Activated CD4-positive, alpha-beta T cell treated with anti-CD3 and anti-CD28 coated beads, Interleukin-2, amount 10 ng/mL, durations not matched to agents 24 days and 14 days (primary cell): ENCODE data around the gene GPC3. TPM values are rescaled to one million over a fixed set of nuclear protein-coding genes. Genes with fewer than 3 reads are reported as not detected.

Experiments used
- DNase-seq: peaks from one replicate; pipeline ENCODE4 v3.0.0; 2022
- H3K27ac Mint-ChIP-seq: one replicate; pipeline ENCODE4 v1.8.0; 2022; ENCODE audit warnings: mild to moderate bottlenecking, mixed read lengths
- H3K27me3 Mint-ChIP-seq: one replicate; pipeline ENCODE4 v1.8.0; 2022; ENCODE audit warnings: mixed read lengths
- H3K36me3 Mint-ChIP-seq: one replicate; pipeline ENCODE4 v1.8.0; 2022; ENCODE audit warnings: low read depth, mild to moderate bottlenecking, mixed read lengths
- H3K4me1 Mint-ChIP-seq: one replicate; pipeline ENCODE4 v1.8.0; 2021; ENCODE audit warnings: mixed read lengths
- H3K4me3 Mint-ChIP-seq: one replicate; pipeline ENCODE4 v1.8.0; 2022; ENCODE audit warnings: mild to moderate bottlenecking, moderate library complexity, mixed read lengths
- H3K9me3 Mint-ChIP-seq: one replicate; pipeline ENCODE4 v1.8.0; 2021; ENCODE audit warnings: mixed read lengths
- intact Hi-C: fragments of 100-400 bp; cut with micrococcal nuclease; formaldehyde crosslinking; loops from one replicate; pipeline ENCODE4 v1.15.1; 2023
- total RNA-seq: library from RNA; stranded (reverse); gene quantifications from 2 replicates; pipeline ENCODE4 v1.2.3, GENCODE V29; 2022

Gene GPC3
- total RNA-seq, 1 donor from 2014 or later: 0.21 TPM

DNA sequence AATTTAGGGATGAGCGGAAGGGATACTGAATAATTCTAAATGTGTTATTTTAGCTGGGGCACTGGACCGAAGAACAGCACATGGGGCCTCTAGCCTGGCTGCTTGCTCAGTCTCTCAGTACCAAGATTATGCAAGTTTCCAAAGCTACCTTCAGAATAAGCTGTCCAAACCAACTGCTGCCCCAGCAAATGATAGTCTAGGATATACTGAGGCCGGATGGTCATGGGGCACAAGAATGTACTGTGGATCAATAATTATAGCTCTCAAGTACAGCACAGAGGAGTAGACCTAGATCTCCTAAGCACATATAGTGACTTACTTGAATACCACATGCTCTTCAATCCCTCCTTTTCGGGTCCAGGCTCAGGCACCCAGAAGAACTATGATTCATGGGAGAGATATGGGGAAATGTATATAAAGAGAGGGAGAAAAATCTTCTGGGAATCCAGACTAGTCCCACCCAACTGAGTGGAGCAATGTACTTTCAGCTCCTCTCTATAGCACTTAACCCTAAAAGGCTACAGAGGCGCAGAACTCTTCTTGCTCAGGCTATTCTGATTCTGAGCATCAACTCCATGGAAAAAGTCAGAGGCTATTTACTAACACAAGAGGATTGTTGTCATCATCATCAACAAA, 409.8 kb downstream of the GPC3 start:
- H3K27me3 Mint-ChIP-seq: no peaks in the 10 kb centered on the region
- no peak overlapping the region for H3K4me3 Mint-ChIP-seq
- H3K27ac Mint-ChIP-seq: no peak overlapping the region
- no peaks in the 10 kb centered on the region for H3K36me3 Mint-ChIP-seq
- H3K9me3 Mint-ChIP-seq: no peaks in the 10 kb centered on the region
- DNase-seq: no peak
- intact Hi-C loops: no loop called here
- no peaks in the 10 kb centered on the region for H3K4me1 Mint-ChIP-seq

DNA sequence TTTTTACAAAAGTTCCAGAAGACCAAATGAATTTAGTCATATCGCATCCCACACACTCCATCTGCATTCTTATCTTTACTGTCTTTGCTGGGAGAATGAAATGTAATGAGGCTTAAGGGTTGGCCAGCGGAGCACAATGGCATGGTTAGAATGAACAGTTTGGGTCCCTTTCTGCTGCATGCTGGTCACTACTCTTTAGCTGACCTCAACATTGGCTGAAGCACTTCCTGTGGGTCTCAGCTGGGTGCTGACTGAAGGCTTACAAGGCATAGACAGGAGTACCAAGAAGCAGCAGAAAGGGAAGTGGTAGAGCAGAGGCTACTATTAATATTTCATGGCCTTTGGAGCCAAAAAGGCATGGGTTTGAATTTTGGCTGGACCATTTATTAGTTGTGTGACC, 410.7 kb downstream of the GPC3 start:
- intact Hi-C loops: no loop called here
- no peaks in the 10 kb centered on the region for H3K27me3 Mint-ChIP-seq
- no peaks in the 10 kb centered on the region for H3K9me3 Mint-ChIP-seq
- no peaks in the 10 kb centered on the region for H3K36me3 Mint-ChIP-seq
- no peak overlapping the region for H3K4me3 Mint-ChIP-seq
- no peaks in the 10 kb centered on the region for H3K4me1 Mint-ChIP-seq
- no peak for DNase-seq
- no peak overlapping the region for H3K27ac Mint-ChIP-seq

DNA sequence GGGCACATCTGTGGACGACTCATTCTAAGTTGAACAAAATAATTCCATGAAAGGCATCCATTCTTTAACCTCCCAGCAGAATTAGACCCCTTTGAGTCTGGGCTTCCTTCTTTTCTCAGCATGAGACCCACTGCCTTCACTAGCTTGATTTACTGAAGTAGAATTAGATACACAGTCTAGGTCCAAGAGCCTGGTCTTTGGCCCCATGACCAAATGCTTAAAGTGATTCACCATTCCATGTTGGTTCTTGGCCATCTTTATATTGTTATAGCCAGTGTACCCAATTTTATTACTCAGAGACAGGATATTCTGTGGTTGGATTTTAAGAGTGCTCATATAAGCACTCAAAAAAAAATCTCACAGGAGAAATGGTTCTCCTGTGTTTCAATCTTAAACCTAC, 414.8 kb downstream of the GPC3 start:
- H3K27ac Mint-ChIP-seq: no peak overlapping the region
- H3K9me3 Mint-ChIP-seq: no peaks in the 10 kb centered on the region
- no peaks in the 10 kb centered on the region for H3K36me3 Mint-ChIP-seq
- H3K4me1 Mint-ChIP-seq: no peaks in the 10 kb centered on the region
- no peak for DNase-seq
- intact Hi-C loops: no loop called here
- no peaks in the 10 kb centered on the region for H3K27me3 Mint-ChIP-seq
- H3K4me3 Mint-ChIP-seq: no peak overlapping the region

DNA sequence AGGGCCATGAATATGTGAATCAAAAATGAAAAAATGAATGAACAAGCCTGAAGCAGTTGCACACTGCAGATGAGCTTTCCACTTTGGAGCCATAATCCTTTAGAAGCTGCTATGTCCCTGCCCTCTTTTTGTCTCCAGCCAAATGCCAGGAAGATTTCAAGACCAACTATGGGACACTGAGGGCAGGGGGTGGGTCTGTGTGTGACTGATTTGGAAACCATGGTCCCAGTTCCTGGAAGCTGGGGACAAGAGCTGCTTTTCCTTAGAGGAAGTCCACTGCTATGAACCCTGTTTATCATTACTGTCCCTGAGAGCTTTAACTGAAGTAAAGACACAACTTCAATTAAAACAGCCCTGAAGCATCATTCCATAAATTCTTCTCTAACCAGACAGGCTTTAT, 416.2 kb downstream of the GPC3 start:
- intact Hi-C loops: no loop called here
- H3K4me1 Mint-ChIP-seq: no peaks in the 10 kb centered on the region
- H3K9me3 Mint-ChIP-seq: no peaks in the 10 kb centered on the region
- H3K27ac Mint-ChIP-seq: no peak overlapping the region
- H3K27me3 Mint-ChIP-seq: no peaks in the 10 kb centered on the region
- no peaks in the 10 kb centered on the region for H3K36me3 Mint-ChIP-seq
- no peak overlapping the region for H3K4me3 Mint-ChIP-seq
- no peak for DNase-seq

DNA sequence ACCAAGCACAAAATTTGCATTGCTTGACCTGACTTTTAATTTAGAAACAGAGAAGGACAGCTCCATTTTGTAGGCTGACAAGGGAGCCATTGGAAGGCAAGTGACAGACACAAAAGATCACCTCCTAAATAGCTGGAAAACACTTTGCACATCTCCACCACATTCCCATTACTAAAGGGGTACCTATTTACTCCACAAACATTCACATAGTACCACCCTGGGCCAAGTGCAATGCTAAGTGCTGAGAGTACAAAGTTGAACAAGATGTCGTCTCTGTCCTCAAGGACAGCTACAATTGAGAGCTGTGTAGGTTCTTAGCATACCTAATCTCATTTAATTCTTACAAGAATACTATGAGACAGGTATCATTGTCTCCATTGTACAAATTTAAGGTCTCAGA, 417.3 kb downstream of the GPC3 start:
- DNase-seq: no peak
- H3K27ac Mint-ChIP-seq: no peak overlapping the region
- H3K9me3 Mint-ChIP-seq: no peaks in the 10 kb centered on the region
- intact Hi-C loops: no loop called here
- H3K36me3 Mint-ChIP-seq: no peaks in the 10 kb centered on the region
- no peak overlapping the region for H3K4me3 Mint-ChIP-seq
- H3K4me1 Mint-ChIP-seq: no peaks in the 10 kb centered on the region
- H3K27me3 Mint-ChIP-seq: no peaks in the 10 kb centered on the region

DNA sequence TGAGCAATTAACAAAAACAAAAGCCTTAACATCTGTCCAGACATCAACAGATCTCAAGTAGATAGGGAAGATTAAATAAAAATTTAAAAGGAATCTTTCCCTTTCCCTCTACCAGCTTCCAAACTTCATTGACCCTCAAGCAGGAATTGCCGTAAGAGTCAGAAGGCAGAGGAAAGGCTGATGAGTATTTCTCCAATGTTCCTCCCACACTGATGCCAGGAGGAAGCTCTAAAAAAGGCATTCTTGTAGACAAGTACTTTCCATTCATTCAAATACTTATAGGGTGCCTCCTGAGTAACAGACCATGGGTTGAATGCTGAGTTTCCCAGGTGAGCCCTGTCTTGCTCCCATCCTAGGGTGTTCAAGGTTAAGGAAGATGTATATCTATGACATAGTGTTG, 418.5 kb downstream of the GPC3 start:
- H3K36me3 Mint-ChIP-seq: no peaks in the 10 kb centered on the region
- H3K27me3 Mint-ChIP-seq: no peaks in the 10 kb centered on the region
- no peak overlapping the region for H3K4me3 Mint-ChIP-seq
- H3K9me3 Mint-ChIP-seq: no peaks in the 10 kb centered on the region
- H3K4me1 Mint-ChIP-seq: no peaks in the 10 kb centered on the region
- intact Hi-C loops: no loop called here
- DNase-seq: no peak
- no peak overlapping the region for H3K27ac Mint-ChIP-seq

DNA sequence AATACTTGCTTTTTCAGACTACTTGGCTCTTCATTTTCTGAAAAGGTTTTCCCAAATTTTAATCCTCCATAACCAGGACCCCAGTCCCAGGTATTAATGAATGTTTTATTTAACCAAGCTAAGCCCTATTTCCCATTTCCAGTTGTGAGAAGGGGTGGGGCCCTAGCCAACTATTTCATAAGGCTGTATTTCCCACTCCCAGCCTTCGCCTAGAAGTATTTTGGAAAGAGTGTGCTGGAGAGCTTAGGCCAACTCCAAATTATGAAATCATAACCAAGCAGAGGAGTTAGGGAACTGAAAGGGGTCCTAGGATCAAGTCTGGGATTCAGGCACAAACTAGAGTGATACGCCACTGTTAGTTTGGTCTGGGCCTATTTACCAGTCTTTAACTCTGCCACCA, 421.7 kb downstream of the GPC3 start:
- no peak overlapping the region for H3K27ac Mint-ChIP-seq
- H3K4me3 Mint-ChIP-seq: no peak overlapping the region
- no peaks in the 10 kb centered on the region for H3K4me1 Mint-ChIP-seq
- no peak for DNase-seq
- intact Hi-C loops: no loop called here
- no peaks in the 10 kb centered on the region for H3K9me3 Mint-ChIP-seq
- no peaks in the 10 kb centered on the region for H3K36me3 Mint-ChIP-seq
- no peaks in the 10 kb centered on the region for H3K27me3 Mint-ChIP-seq

DNA sequence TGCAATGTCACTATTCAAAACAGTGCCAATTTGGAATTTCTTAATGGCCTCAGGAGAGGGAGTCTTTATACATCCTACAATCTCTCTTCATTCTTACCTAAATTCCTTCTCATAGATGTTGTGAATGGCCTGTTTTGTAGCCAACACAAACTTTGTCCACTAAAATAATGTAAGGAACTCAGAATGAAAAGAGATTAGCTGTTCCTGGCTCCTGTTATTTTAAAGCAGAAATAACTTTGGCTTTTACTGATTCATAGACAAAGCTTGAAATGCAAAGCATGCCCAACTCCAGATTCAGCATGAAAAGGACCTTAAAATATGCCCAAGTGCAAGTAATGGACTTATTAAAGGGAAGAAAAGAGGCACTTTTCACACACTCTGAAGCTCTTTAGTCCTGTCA, 424.1 kb downstream of the GPC3 start:
- Mint-ChIP-seq H3K36me3 (no peaks in the 10 kb centered on the region), H3K27me3 (no peaks in the 10 kb centered on the region), H3K4me1 (no peaks in the 10 kb centered on the region), H3K27ac (no peak overlapping the region), H3K9me3 (no peaks in the 10 kb centered on the region), H3K4me3 (no peak overlapping the region)
- intact Hi-C loops: no loop called here
- no peak for DNase-seq

DNA sequence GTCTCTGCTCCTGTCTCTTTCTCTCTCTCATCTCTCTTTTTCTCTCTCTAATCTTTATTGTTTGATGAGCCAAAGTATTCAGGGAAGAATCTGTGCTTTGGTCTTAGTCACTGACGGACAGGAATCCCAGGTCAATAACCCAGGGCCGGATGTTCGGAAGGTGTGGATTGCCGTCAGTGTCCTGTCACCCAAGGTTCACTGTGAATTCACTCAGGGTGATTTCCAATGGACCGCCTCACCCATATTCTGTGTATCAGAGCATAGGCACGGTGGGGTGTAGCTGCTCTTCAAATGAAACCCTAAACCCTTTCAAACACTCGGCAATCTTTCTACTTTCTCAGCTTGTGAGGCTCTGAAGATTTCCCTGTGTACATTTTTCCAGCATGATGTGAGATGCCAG, 425.5 kb downstream of the GPC3 start:
- no peaks in the 10 kb centered on the region for H3K9me3 Mint-ChIP-seq
- no peak for DNase-seq
- H3K27ac Mint-ChIP-seq: no peak overlapping the region
- H3K36me3 Mint-ChIP-seq: no peaks in the 10 kb centered on the region
- intact Hi-C loops: no loop called here
- H3K4me1 Mint-ChIP-seq: no peaks in the 10 kb centered on the region
- H3K27me3 Mint-ChIP-seq: no peaks in the 10 kb centered on the region
- H3K4me3 Mint-ChIP-seq: no peak overlapping the region

DNA sequence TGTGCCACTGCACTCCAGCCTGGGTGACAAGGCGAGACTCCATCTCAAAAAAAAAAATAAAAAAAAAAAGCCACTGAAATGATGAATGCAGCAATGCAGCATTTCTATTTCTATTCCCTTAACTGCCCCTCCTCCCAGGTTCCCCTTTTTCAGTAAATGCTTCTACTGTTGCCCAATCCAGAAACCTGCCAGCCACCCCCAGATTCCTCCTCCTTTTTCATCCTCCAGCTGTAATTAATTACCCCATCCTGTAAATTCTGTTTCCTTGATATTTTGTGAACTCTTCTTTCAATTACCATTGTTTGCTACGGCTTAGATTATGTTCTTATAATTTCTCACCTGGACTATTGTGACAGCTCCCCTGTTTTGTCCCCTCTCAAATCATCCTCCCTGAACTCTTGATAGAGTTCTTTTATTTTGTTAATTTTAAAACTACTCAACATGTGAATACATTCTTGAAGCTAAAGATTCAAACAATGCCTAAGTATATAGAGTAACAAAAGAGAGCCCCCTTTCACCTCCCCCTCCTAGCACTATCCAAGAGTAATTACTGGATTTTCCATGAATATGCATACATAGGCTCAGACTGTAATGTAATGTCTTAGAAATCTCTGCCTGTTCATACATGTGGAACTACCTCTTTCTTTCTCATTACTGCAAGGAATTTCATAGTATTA, 429.5 kb downstream of the GPC3 start:
- H3K4me1 Mint-ChIP-seq: no peaks in the 10 kb centered on the region
- no peaks in the 10 kb centered on the region for H3K9me3 Mint-ChIP-seq
- no peaks in the 10 kb centered on the region for H3K36me3 Mint-ChIP-seq
- no peak for DNase-seq
- H3K4me3 Mint-ChIP-seq: no peak overlapping the region
- no peak overlapping the region for H3K27ac Mint-ChIP-seq
- intact Hi-C loops: no loop called here
- no peaks in the 10 kb centered on the region for H3K27me3 Mint-ChIP-seq

DNA sequence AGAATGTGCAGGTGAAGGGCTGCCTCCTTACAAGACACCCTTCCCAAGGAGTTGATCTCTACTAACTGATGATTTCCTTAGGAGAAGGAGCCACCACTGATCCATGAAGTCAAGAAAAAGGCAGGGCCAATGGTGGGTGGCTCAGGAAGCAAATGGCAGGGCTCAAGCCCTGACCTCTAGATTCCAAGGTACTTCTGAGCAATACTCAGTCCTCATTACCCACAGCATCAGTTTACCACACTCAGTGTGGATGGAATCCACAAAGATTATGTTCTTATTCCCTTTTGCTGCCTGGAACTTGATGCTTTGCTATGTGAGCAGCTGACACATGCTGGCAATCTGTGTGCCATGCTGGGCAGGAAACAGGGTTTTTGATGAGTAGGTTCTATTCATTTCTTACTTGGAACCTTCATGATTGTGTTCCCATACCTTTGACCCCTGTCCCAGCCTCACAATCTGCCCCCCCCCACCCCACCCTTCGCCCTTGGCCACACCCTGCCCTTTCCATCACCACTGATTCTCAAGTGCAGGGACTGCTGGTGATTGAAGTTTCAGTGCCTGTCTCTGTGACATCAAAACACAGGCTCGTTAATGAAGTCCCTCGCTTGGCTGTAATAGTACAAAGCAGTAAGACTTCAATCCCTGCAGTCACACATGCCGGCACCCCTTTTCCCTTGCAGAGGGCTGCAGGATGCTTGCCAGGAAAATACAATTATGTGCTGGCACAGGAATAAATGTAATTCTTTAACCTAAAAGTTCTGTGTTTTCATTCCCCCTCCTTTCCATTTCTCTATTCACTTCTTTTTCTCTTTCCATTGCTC, 434.5 kb downstream of the GPC3 start:
- Mint-ChIP-seq H3K4me3 (no peak overlapping the region), H3K4me1 (no peaks in the 10 kb centered on the region), H3K27me3 (no peaks in the 10 kb centered on the region), H3K36me3 (no peaks in the 10 kb centered on the region), H3K9me3 (no peaks in the 10 kb centered on the region), H3K27ac (no peak overlapping the region)
- intact Hi-C loops: no loop called here
- no peak for DNase-seq

DNA sequence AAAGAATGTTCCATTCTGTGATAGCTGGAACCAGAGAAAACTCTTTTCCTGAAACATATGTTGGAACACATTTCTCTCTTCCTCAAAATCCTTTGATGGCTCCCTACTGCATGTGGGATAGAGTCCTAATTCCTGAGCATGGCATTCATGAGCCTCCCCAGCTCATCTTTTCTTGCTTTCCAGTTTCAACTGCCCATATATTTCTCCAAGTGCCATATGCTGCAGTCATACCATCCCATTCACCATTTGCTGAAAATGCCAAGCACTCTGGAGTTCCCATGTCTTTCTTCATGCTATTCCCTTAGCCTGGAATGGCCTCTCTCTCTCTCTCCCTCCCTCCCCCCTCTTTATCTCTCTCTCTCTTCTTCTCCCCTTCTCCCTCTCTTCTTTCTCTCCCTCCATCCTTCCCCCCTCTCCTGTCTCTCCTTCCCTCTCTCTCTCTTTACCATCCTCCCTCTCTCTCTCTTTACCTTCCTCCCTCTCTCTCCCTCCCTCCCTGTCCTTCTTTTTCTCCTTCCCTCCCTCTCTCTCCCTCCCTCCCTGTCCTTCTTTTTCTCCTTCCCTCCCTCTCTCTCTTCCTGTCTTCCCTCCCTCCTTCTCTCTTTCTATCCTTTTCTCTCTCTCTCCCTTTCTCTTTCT, 436.0 kb downstream of the GPC3 start:
- Mint-ChIP-seq H3K27ac (no peak overlapping the region), H3K9me3 (no peaks in the 10 kb centered on the region), H3K36me3 (no peaks in the 10 kb centered on the region), H3K4me3 (no peak overlapping the region), H3K4me1 (no peaks in the 10 kb centered on the region), H3K27me3 (no peaks in the 10 kb centered on the region)
- intact Hi-C loops: no loop called here
- no peak for DNase-seq

DNA sequence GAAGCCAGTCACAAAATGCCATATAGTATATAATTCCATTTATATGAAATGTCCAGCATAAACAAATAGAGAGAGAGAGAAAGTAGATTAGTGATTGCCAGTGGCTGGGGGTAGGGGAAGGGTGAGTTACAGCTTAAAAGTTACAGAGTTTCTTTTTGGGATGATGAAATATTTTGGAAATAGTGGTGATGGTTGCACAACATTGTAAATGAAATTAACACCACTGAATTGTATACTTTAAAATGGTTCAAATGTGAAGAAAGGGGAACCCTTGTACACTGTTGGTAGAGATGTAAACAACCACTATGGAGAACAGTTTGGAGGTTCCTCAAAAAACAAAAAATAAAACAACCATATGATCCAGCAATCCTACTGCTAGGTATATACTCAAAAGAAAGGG, 439.0 kb downstream of the GPC3 start:
- DNase-seq: no peak
- H3K4me1 Mint-ChIP-seq: no peaks in the 10 kb centered on the region
- no peaks in the 10 kb centered on the region for H3K36me3 Mint-ChIP-seq
- H3K27me3 Mint-ChIP-seq: no peaks in the 10 kb centered on the region
- no peak overlapping the region for H3K4me3 Mint-ChIP-seq
- intact Hi-C loops: no loop called here
- no peaks in the 10 kb centered on the region for H3K9me3 Mint-ChIP-seq
- no peak overlapping the region for H3K27ac Mint-ChIP-seq

DNA sequence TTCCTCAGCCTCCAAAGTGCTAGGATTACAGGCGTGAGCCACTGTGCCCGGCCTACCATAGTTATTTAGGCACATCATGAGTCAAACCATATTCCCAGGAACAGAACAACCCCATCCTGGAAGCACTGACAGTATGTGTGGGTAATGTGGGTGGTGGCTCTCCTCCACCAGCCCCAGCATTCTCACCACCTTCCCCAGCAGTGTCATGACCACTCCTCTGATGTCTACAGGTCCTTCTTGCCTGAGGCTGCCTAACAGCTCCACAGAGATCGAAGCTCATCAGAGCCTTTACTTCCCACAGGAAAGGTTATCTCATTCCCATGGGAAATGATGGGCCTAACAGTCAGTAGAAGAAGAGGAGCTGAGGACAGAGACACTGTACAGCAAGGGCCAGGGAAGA, 440.6 kb downstream of the GPC3 start:
- no peak for DNase-seq
- H3K27me3 Mint-ChIP-seq: no peaks in the 10 kb centered on the region
- no peaks in the 10 kb centered on the region for H3K36me3 Mint-ChIP-seq
- H3K9me3 Mint-ChIP-seq: no peaks in the 10 kb centered on the region
- intact Hi-C loops: no loop called here
- H3K4me3 Mint-ChIP-seq: no peak overlapping the region
- no peak overlapping the region for H3K27ac Mint-ChIP-seq
- H3K4me1 Mint-ChIP-seq: no peaks in the 10 kb centered on the region
